ENCODE measurements around the gene SRSF5.
A peak's percentile ranks its signal among the peaks of the same experiment; 100 is the strongest.
"Not testable (repeated sequence)": the region's sequence is repeated elsewhere in the genome, so short reads cannot be mapped to it uniquely, and the experiment has no call there.

The SRSF5 gene

GRCh38 chr14:69812711-69813110, 45.8 kb downstream of the SRSF5 start:
- TF ChIP-seq CTCF (IDR thresholded peaks at IDR 0.05; ENCODE audit: low read depth, low read length, missing control alignments), result no peak
- no peak for DNase-seq (ENCODE audit: extremely low read depth, low read depth)
- H3K4me3 ChIP-seq (replicated peaks; ENCODE audit: low read depth, low read length), result no peak overlapping the region

GRCh38 chr14:69813346-69813745, 46.4 kb downstream of the SRSF5 start:
- DNase-seq (ENCODE audit: extremely low read depth, low read depth); H3K4me3 ChIP-seq (replicated peaks; ENCODE audit: low read depth, low read length): not testable (repeated sequence)

- DNase-seq (ENCODE audit: extremely low read depth, low read depth), result no peak
- TF ChIP-seq CTCF (IDR thresholded peaks at IDR 0.05; ENCODE audit: low read depth, low read length, missing control alignments), result no peak
- no peak overlapping the region for H3K4me3 ChIP-seq (replicated peaks; ENCODE audit: low read depth, low read length)
These were observed 47.5 kb downstream of the SRSF5 start for GRCh38 chr14:69814397-69814796.

- no peak for DNase-seq (ENCODE audit: extremely low read depth, low read depth)
- no peak overlapping the region for H3K4me3 ChIP-seq (replicated peaks; ENCODE audit: low read depth, low read length)
- TF ChIP-seq CTCF (IDR thresholded peaks at IDR 0.05; ENCODE audit: low read depth, low read length, missing control alignments), result no peak
These were observed 48.6 kb downstream of the SRSF5 start for GRCh38 chr14:69815556-69815955.

GRCh38 chr14:69816216-69816615, 49.3 kb downstream of the SRSF5 start:
- no peak for DNase-seq (ENCODE audit: extremely low read depth, low read depth)
- no peak for TF ChIP-seq CTCF (IDR thresholded peaks at IDR 0.05; ENCODE audit: low read depth, low read length, missing control alignments)
- H3K4me3 ChIP-seq (replicated peaks; ENCODE audit: low read depth, low read length), result no peak overlapping the region

GRCh38 chr14:69818758-69819191, 51.8 kb downstream of the SRSF5 start:
- peak; percentile 72 for TF ChIP-seq CTCF (IDR thresholded peaks at IDR 0.05; ENCODE audit: low read depth, low read length, missing control alignments)
- peak; percentile 74 for DNase-seq (ENCODE audit: extremely low read depth, low read depth)
- H3K4me3 ChIP-seq (replicated peaks; ENCODE audit: low read depth, low read length), result no peak overlapping the region

- TF ChIP-seq CTCF (IDR thresholded peaks at IDR 0.05; ENCODE audit: low read depth, low read length, missing control alignments), result no peak
- DNase-seq (ENCODE audit: extremely low read depth, low read depth), result no peak
- H3K4me3 ChIP-seq (replicated peaks; ENCODE audit: low read depth, low read length), result no peak overlapping the region
These were observed 52.7 kb downstream of the SRSF5 start for GRCh38 chr14:69819607-69820006.

Data from HFF-Myc (cell line).